IMR-90 (cell line): ENCODE measurements around the gene SCLY. TPM values are rescaled to one million over a fixed set of nuclear protein-coding genes. Genes with fewer than 3 reads are reported as not detected.
A peak's percentile ranks its signal among the peaks of the same experiment; 100 is the strongest.

Experiments
- ATAC-seq: fragments of 200-7000 bp; cut with Tn5 transposase; 2 replicates; pipeline ENCODE4 v1.9.1; 2020; ENCODE audit warnings: low read depth, mild to moderate bottlenecking, moderate library complexity
- BruUV-seq: library from RNA; stranded (reverse); fragments of 400-500 nt; replicated peaks from 2 replicates; lab custom pipeline; 2021; lab: Mats Ljungman, UMichigan
- CTCF ChIA-PET: fragments of 300-600 bp; formaldehyde crosslinking; extraction: SDS; loops from one replicate; lab custom pipeline; 2021; ENCODE audit warnings: antibody characterized with exemption; lab: Yijun Ruan, JAX
- POLR2A ChIA-PET: fragments of 300-600 bp; sonication (Branson Sonifier 250); formaldehyde crosslinking; loops from one replicate; lab custom pipeline; 2022; ENCODE audit warnings: antibody characterized with exemption; ENCODE audit not compliant: unreplicated experiment; lab: Charles Lee
- DNase-seq: peaks from one replicate; pipeline ENCODE4 v3.0.0; 2013
- H2AFZ ChIP-seq: replicated peaks from 2 replicates; pipeline ENCODE3; 2013; ENCODE audit warnings: low read length, mild to moderate bottlenecking; ENCODE audit not compliant: poor library complexity
- H2AK5ac ChIP-seq: 2 replicates; pipeline ENCODE4 v1.6.1; 2013; ENCODE audit warnings: low read depth, low read length, inconsistent platforms
- H2AK9ac ChIP-seq: replicated peaks from 2 replicates; pipeline ENCODE3; 2013; ENCODE audit warnings: mild to moderate bottlenecking, low read depth, low read length, moderate library complexity; ENCODE audit not compliant: poor library complexity
- H2BK120ac ChIP-seq: 2 replicates; pipeline ENCODE4 v1.6.1; 2013; ENCODE audit warnings: low read depth, low read length, inconsistent platforms
- H2BK15ac ChIP-seq: 3 replicates; pipeline ENCODE4 v1.6.1; 2013; ENCODE audit warnings: low read depth, low read length, inconsistent platforms
- H2BK20ac ChIP-seq: 2 replicates; pipeline ENCODE4 v1.6.1; 2013; ENCODE audit warnings: low read depth, mild to moderate bottlenecking, inconsistent platforms, low read length, moderate library complexity
- H2BK5ac ChIP-seq: 2 replicates; pipeline ENCODE4 v1.6.1; 2013; ENCODE audit warnings: mild to moderate bottlenecking, low read depth, low read length, inconsistent platforms; ENCODE audit not compliant: poor library complexity, severe bottlenecking
- H3K14ac ChIP-seq: replicated peaks from 2 replicates; pipeline ENCODE4 v1.6.1; 2013; ENCODE audit warnings: low read depth, low read length, inconsistent platforms
- H3K18ac ChIP-seq: 2 replicates; pipeline ENCODE4 v1.6.1; 2013; ENCODE audit warnings: low read depth, low read length, control low read depth
- H3K23ac ChIP-seq: 2 replicates; pipeline ENCODE4 v1.6.1; 2013; ENCODE audit warnings: low read depth, low read length, inconsistent platforms
- H3K27ac ChIP-seq: 2 replicates; pipeline ENCODE4 v1.5.1; 2013; ENCODE audit warnings: mild to moderate bottlenecking, control low read depth, low read length; ENCODE audit not compliant: insufficient read depth
- H3K27me3 ChIP-seq: 2 replicates; pipeline ENCODE4 v1.6.1; 2013; ENCODE audit warnings: low read length; ENCODE audit not compliant: control insufficient read depth, insufficient read depth
- H3K36me3 ChIP-seq: 2 replicates; pipeline ENCODE4 v1.6.1; 2013; ENCODE audit warnings: low read length, mixed read lengths; ENCODE audit not compliant: control insufficient read depth, insufficient read depth
- H3K4ac ChIP-seq: 2 replicates; pipeline ENCODE4 v1.6.1; 2013; ENCODE audit warnings: low read depth, low read length, inconsistent platforms
- H3K4me1 ChIP-seq: 2 replicates; pipeline ENCODE4 v1.6.1; 2013; ENCODE audit warnings: low read length, mixed read lengths; ENCODE audit not compliant: control insufficient read depth, insufficient read depth
- H3K4me2 ChIP-seq: 2 replicates; pipeline ENCODE4 v1.6.1; 2013; ENCODE audit warnings: low read depth, mild to moderate bottlenecking, control low read depth, low read length, moderate library complexity
- H3K4me3 ChIP-seq: 2 replicates; pipeline ENCODE4 v1.5.1; 2013; ENCODE audit warnings: low read depth, mild to moderate bottlenecking, control low read depth, low read length, moderate library complexity; ENCODE audit not compliant: insufficient read depth
- H3K56ac ChIP-seq: 2 replicates; pipeline ENCODE4 v1.6.1; 2013; ENCODE audit warnings: low read length, inconsistent platforms; ENCODE audit not compliant: insufficient read depth; ENCODE audit errors: extremely low read depth
- H3K79me1 ChIP-seq, 2 experiments: 2 replicates each; pipeline ENCODE4 v1.6.1; 2013; ENCODE audit warnings: low read length in 2 of 2, inconsistent platforms in 1 of 2, low read depth in 1 of 2
- H3K9ac ChIP-seq: 2 replicates; pipeline ENCODE4 v1.6.1; 2013; ENCODE audit warnings: low read depth, low read length, control low read depth
- H3K9me1 ChIP-seq: 2 replicates; pipeline ENCODE4 v1.6.1; 2013; ENCODE audit warnings: low read length, inconsistent platforms; ENCODE audit not compliant: insufficient read depth
- H3K9me3 ChIP-seq: 2 replicates; pipeline ENCODE4 v1.6.1; 2013; ENCODE audit warnings: low read length; ENCODE audit not compliant: control insufficient read depth, insufficient read depth
- H4K20me1 ChIP-seq: 2 replicates; pipeline ENCODE4 v1.6.1; 2013; ENCODE audit warnings: low read length, inconsistent platforms; ENCODE audit not compliant: insufficient read depth
- H4K5ac ChIP-seq: 2 replicates; pipeline ENCODE4 v1.6.1; 2013; ENCODE audit warnings: mild to moderate bottlenecking, low read depth, low read length, control low read depth
- H4K8ac ChIP-seq, 2 experiments: 2 replicates each; pipeline ENCODE4 v1.6.1; 2013; ENCODE audit warnings: low read depth in 2 of 2, low read length in 2 of 2, control low read depth in 1 of 2, inconsistent platforms in 1 of 2
- H4K91ac ChIP-seq: 2 replicates; pipeline ENCODE4 v1.6.1; 2013; ENCODE audit warnings: low read depth, low read length, inconsistent platforms; ENCODE audit not compliant: insufficient read depth
- BHLHE40 ChIP-seq: fragments of 150-350 bp; IDR thresholded peaks from 2 replicates; pipeline ENCODE4 v1.6.1; 2016; ENCODE audit warnings: mild to moderate bottlenecking, low read depth, low read length
- CEBPB ChIP-seq: IDR thresholded peaks from 2 replicates; pipeline ENCODE4 v1.6.1; 2012; ENCODE audit warnings: low read depth, low read length, improper control_type of control experiment
- CHD1 ChIP-seq: IDR thresholded peaks from 2 replicates; pipeline ENCODE4 v1.6.1; 2012; ENCODE audit warnings: low read depth, low read length, improper control_type of control experiment
- CTCF ChIP-seq: conservative IDR thresholded peaks from 2 replicates; pipeline ENCODE4 v1.5.1; 2012; ENCODE audit warnings: mild to moderate bottlenecking, low read depth, low read length, improper control_type of control experiment
- ELK1 ChIP-seq: fragments of 150-350 bp; IDR thresholded peaks from 2 replicates; pipeline ENCODE4 v1.6.1; 2016; ENCODE audit warnings: low read depth, mild to moderate bottlenecking, low read length, moderate library complexity, borderline replicate concordance
- FOS ChIP-seq: fragments of 150-350 bp; IDR thresholded peaks from 2 replicates; pipeline ENCODE4 v1.6.1; 2016; ENCODE audit warnings: low read depth, low read length
- MAFK ChIP-seq: IDR thresholded peaks from 2 replicates; pipeline ENCODE4 v1.6.1; 2012; ENCODE audit warnings: low read depth, low read length, improper control_type of control experiment
- MAZ ChIP-seq: IDR thresholded peaks from 2 replicates; pipeline ENCODE4 v1.6.1; 2012; ENCODE audit warnings: low read depth, mild to moderate bottlenecking, low read length, improper control_type of control experiment, moderate library complexity, borderline replicate concordance
- MXI1 ChIP-seq: IDR thresholded peaks from 2 replicates; pipeline ENCODE4 v1.6.1; 2012; ENCODE audit warnings: low read depth, mild to moderate bottlenecking, low read length, moderate library complexity, borderline replicate concordance
- NFE2L2 ChIP-seq: fragments of 150-350 bp; IDR thresholded peaks from 2 replicates; pipeline ENCODE4 v1.6.1; 2016; ENCODE audit warnings: low read depth, mild to moderate bottlenecking, low read length
- POLR2A ChIP-seq: IDR thresholded peaks from 2 replicates; pipeline ENCODE4 v1.6.1; 2012; ENCODE audit warnings: mild to moderate bottlenecking, low read depth, low read length
- RCOR1 ChIP-seq: IDR thresholded peaks from 2 replicates; pipeline ENCODE4 v1.6.1; 2012; ENCODE audit warnings: mild to moderate bottlenecking, low read length, improper control_type of control experiment; ENCODE audit not compliant: insufficient replicate concordance
- RFX5 ChIP-seq: IDR thresholded peaks from 2 replicates; pipeline ENCODE4 v1.8.0; 2012; ENCODE audit warnings: low read depth, mild to moderate bottlenecking, low read length, moderate library complexity
- SMC3 ChIP-seq: fragments of 150-350 bp; IDR thresholded peaks from 2 replicates; pipeline ENCODE4 v1.6.1; 2016; ENCODE audit warnings: low read depth, mild to moderate bottlenecking, antibody characterized with exemption, low read length, moderate library complexity
- USF2 ChIP-seq: fragments of 150-350 bp; IDR thresholded peaks from 2 replicates; pipeline ENCODE4 v1.6.1; 2017; ENCODE audit warnings: mild to moderate bottlenecking, antibody characterized with exemption, low read length, low read depth
- WGBS, 2 experiments: methylation state at CpG; one replicate each; pipeline versions ENCODE4 v1.1.5 to v1.1.7; 2013; ENCODE audit warnings: missing lambda C conversion rate in 2 of 2; ENCODE audit not compliant: insufficient read length in 1 of 2; ENCODE audit errors: extremely low coverage in 2 of 2; 5-methylcytosine and 5-hydroxymethylcytosine counted together
- dilution Hi-C: fragments of 300-500 bp; cut with HindIII; formaldehyde crosslinking; loops from one replicate; pipeline ENCODE4 v1.14.3; 2018; ENCODE audit warnings: low sequenced_read_pairs; ENCODE audit not compliant: unreplicated experiment
- in situ Hi-C: fragments of 300-500 bp; cut with MboI; formaldehyde crosslinking; loops from 3 replicates; pipeline ENCODE4 v1.14.3; 2019; ENCODE audit warnings: low sequenced_read_pairs, inconsistent platforms, mixed read lengths
- intact Hi-C: fragments of 100-400 bp; cut with micrococcal nuclease; formaldehyde crosslinking; loops from 2 replicates; pipeline ENCODE4 v1.10.0; 2022
- polyA plus RNA-seq, 3 experiments: library from polyadenylated mRNA; depleted of rRNA; stranded (reverse); fragments of >200 nt; gene quantifications; 2 replicates each; pipeline ENCODE4 v1.2.3, GENCODE V29; 2012; ENCODE audit warnings: low replicate concordance in 1 of 3
- total RNA-seq: library from RNA; depleted of rRNA; stranded (reverse); fragments of >200 nt; gene quantifications from 2 replicates; pipeline ENCODE4 v1.2.3, GENCODE V29; 2012

SCLY gene
- total and polyA plus RNA-seq, 2 of the 4 experiments (the other 2 are of a cell fraction), result 8.6 to 10.5 TPM

- Histone ChIP-seq H4K5ac (0 out of 2 replicates have a peak overlapping the region, but pooled peaks have one; percentile 26), H4K8ac (peak overlapping the region; percentile 37 to 80; a peak in 2 of 4 replicates), H3K27ac (no peak overlapping the region), H3K56ac (no peak overlapping the region), H3K14ac (no peak overlapping the region), H2AFZ (peak overlapping the region; percentile 56), H3K27me3 (no peaks in the 10 kb centered on the region), H4K91ac (peak overlapping the region; percentile 83), H3K23ac (no peak overlapping the region), H3K4me3 (no peak overlapping the region), H2AK9ac (peak overlapping the region; percentile 84), H3K9me3 (no peaks in the 10 kb centered on the region), H2BK20ac (peak overlapping the region; percentile 23; the same call in 1 of the 2 replicates), H3K4me2 (no peak overlapping the region), H2BK5ac (no peak overlapping the region), H2BK120ac (peak overlapping the region; percentile 20; the same call in 1 of the 2 replicates), H3K36me3 (no peaks in the 10 kb centered on the region), H2BK15ac (peak overlapping the region; percentile 27; the same call in 1 of the 3 replicates), H3K9me1 (0 out of 2 replicates have a peak, but pooled peaks cover 5% of the 10 kb centered on the region), H3K18ac (no peak overlapping the region), H2AK5ac (peak overlapping the region; percentile 39), H3K4me1 (peaks cover 12% of the 10 kb centered on the region), H3K9ac (no peak overlapping the region), H3K4ac (peak overlapping the region; percentile 77), H4K20me1 (no peaks in the 10 kb centered on the region), H3K79me1 (no peaks in the 10 kb centered on the region)
- POLR2A ChIA-PET, result no interaction called here
- DNase-seq, result no peak
- intact Hi-C loops, result no loop called here
- 94% methylated on average over 10 of the region's 13 CpGs; no CpG with 5 or more reads in 1 of the 2 experiments for WGBS, 2 experiments
- in situ Hi-C loops, result no loop called here
- CTCF ChIA-PET, result no interaction called here
- BruUV-seq, result no TSS peak
- TF ChIP-seq CHD1 (no peak), ELK1 (no peak), CTCF (no peak), BHLHE40 (no peak), RFX5 (no peak), RCOR1 (no peak), MAFK (no peak), CEBPB (no peak), MXI1 (no peak), FOS (no peak), NFE2L2 (no peak), SMC3 (no peak), MAZ (no peak), USF2 (no peak), POLR2A (no peak)
- ATAC-seq, result no peak
- dilution Hi-C loops, result no loop called here
These were observed 77.1 kb downstream of the SCLY start for GRCh38 chr2:238137885-238138284.
